Left kidney (tissue), 8 donors: ENCODE data around the gene GOT1. TPM values are rescaled to one million over a fixed set of nuclear protein-coding genes. Genes with fewer than 3 reads are reported as not detected.

Experiments
- DNase-seq: peaks from one replicate; pipeline ENCODE4 v3.0.0-alpha.2; 2013
- long read RNA-seq, 8 donors: transcript quantifications; one replicate each; lab custom pipeline, GENCODE V29; 2026
- polyA plus RNA-seq: library from polyadenylated mRNA; unstranded; fragments of 120-200 nt; gene quantifications from one replicate; pipeline ENCODE4 v1.2.1, GENCODE V29; 2013; ENCODE audit not compliant: insufficient read length

GOT1 gene
- polyA plus RNA-seq, result 85.9 TPM
- long read RNA-seq, donor 1, transcript GOT1-203 (3 exons, 646 nt), result minor isoform, 6 of 51 reads
- long read RNA-seq, donor 1, transcript GOT1-202 (2 exons, 716 nt), result minor isoform, 10 of 51 reads
- long read RNA-seq, donor 1, transcript GOT1-201 (9 exons, 2,923 nt), result major isoform, 35 of 51 reads
- long read RNA-seq, donor 1, partial matches to known transcripts, result 0 of 51 reads
- long read RNA-seq, donor 1, other reads (novel, unspliced or antisense), result 0 of 51 reads
- long read RNA-seq, donor 2, transcript GOT1-202 (2 exons, 716 nt), result minor isoform, 5 of 32 reads
- long read RNA-seq, donor 2, transcript GOT1-201 (9 exons, 2,923 nt), result major isoform, 18 of 32 reads
- long read RNA-seq, donor 2, partial matches to known transcripts, result 9 of 32 reads
- long read RNA-seq, donor 2, other reads (novel, unspliced or antisense), result 0 of 32 reads
- long read RNA-seq, donor 3, transcript GOT1-201 (9 exons, 2,923 nt), result major isoform, 27 of 34 reads
- long read RNA-seq, donor 3, transcript GOT1-202 (2 exons, 716 nt), result minor isoform, 5 of 34 reads
- long read RNA-seq, donor 3, partial matches to known transcripts, result 0 of 34 reads
- long read RNA-seq, donor 3, other reads (novel, unspliced or antisense), result 0 of 34 reads
- long read RNA-seq, donor 4, transcript GOT1-202 (2 exons, 716 nt), result major isoform, 5 of 8 reads
- long read RNA-seq, donor 4, partial matches to known transcripts, result 0 of 8 reads
- long read RNA-seq, donor 4, other reads (novel, unspliced or antisense), result 0 of 8 reads
- long read RNA-seq, donor 5, transcript GOT1-201 (9 exons, 2,923 nt), result major isoform, 60 of 75 reads
- long read RNA-seq, donor 5, transcript GOT1-203 (3 exons, 646 nt), result minor isoform, 6 of 75 reads
- long read RNA-seq, donor 5, partial matches to known transcripts, result 5 of 75 reads
- long read RNA-seq, donor 5, other reads (novel, unspliced or antisense), result 0 of 75 reads
- long read RNA-seq, donor 6, transcript GOT1-201 (9 exons, 2,923 nt), result major isoform, 26 of 32 reads
- long read RNA-seq, donor 6, partial matches to known transcripts, result 0 of 32 reads
- long read RNA-seq, donor 6, other reads (novel, unspliced or antisense), result 0 of 32 reads
- long read RNA-seq, donor 7, transcript GOT1-202 (2 exons, 716 nt), result minor isoform, 6 of 53 reads
- long read RNA-seq, donor 7, transcript GOT1-201 (9 exons, 2,923 nt), result major isoform, 31 of 53 reads
- long read RNA-seq, donor 7, partial matches to known transcripts, result 12 of 53 reads
- long read RNA-seq, donor 7, other reads (novel, unspliced or antisense), result 0 of 53 reads
- long read RNA-seq, donor 8, transcript GOT1-201 (9 exons, 2,923 nt), result major isoform, 10 of 10 reads
- long read RNA-seq, donor 8, partial matches to known transcripts, result 0 of 10 reads
- long read RNA-seq, donor 8, other reads (novel, unspliced or antisense), result 0 of 10 reads

GRCh38 chr10:99430451-99431189 lies at the start of gene GOT1:
Gene GOT1, minus strand, starts transcription at chr10:99430624. Its CDS starts 59 bp downstream, at chr10:99430565.
- DNase-seq, result peak; percentile 99

DNA sequence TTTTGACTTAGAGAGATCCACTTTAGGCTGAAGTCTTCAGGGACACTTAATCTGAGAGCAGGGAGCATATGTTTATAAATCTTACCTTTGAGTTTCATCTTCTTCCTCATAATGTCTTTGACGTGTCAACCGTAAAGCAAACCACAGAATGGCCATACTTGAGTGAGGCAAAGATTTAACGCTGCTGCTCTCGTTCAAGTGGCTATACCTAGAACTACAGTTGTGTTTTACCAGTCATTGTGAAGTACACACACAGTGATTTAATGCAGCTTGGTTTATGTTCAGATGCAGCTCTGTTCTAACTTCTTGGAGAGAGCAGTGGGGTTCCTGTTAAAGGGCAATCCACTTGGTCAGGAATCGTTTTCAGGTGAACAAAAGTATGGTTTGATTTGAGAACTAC lies 39.9 kb upstream of the GOT1 start:
- DNase-seq, result no peak

DNA sequence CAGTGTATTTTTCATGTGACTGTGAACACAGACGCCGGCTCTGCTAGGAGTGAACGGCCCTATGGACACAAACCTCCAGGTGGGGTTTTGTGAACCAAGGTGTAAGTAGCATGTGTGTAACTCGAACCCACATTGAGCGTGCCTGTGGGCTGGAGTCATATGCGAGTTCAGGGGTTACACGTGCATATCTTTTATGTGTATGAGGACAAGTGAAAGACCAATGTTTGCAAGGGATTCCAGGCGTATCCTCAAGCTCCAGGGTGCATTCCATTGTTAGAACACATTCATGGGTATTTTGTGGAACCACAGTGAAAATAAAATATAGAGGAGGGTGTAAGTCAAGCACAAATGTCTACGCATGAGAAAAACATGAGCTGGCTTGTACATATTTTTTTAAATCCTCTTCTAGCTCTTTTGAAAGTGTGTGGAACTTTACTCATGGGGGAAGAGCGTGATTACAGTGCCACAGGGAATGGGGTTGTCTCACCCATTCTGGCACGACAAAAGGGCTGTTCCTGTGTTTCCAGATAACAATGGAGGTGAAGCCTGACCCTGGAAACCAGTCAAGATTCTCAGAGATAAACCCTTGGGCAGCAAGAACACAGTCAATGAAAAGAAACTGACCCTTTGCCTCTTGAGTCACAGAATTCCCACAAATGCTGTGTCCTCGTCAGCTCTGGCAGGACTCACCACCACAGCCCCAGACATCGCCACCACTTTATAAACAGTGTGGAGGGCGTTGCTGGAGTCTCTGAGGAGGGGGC lies 37.0 kb upstream of the GOT1 start:
- no peak for DNase-seq

- no peak for DNase-seq
These were observed 36.3 kb upstream of the GOT1 start for GRCh38 chr10:99466632-99467223.

- DNase-seq, result no peak
These were observed 30.8 kb upstream of the GOT1 start for GRCh38 chr10:99461230-99461629.

GRCh38 chr10:99460070-99460469 lies 29.6 kb upstream of the GOT1 start:
- no peak for DNase-seq

DNA sequence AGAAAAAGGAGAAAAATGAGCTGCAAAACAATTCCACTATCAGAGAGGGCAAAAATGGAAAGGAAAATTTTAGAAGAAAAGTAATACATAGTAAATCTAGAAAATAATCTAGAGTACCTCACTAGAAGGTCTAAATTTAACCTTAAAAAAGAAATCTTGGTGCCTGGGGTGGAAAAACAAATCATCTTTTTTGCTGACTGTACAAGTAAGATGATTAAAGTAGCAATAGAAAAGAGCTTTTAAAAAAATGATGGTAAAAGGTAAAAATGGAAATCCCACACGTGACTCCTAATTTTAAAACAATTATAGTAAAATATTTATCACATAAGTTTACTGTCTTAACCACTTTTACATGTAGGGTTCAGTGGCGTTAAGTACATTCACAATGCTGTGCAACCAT lies 28.8 kb upstream of the GOT1 start:
- no peak for DNase-seq

- no peak for DNase-seq
These were observed 27.4 kb upstream of the GOT1 start for GRCh38 chr10:99457813-99458212.

- no peak for DNase-seq
These were observed 26.5 kb upstream of the GOT1 start for GRCh38 chr10:99456931-99457288.

GRCh38 chr10:99456207-99456930 lies 25.9 kb upstream of the GOT1 start:
- DNase-seq, result no peak

DNA sequence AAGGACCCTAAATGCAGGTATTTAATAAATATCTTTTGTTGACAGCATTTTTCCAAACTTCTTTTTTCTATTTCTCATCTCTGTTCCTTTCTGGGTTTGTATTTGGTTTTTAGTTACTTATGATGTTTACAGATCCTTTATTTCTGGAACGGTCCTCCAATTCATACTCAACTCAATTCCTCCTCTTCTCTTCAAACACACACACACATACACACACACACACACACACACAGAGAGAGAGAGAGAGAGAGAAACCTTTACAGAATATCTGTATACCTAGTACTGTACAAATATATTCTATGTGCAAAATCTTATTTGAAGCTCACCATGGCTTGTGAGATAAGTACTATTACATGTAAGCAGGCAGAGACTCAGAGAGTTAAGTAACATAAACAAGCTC lies 21.6 kb upstream of the GOT1 start:
- no peak for DNase-seq

DNA sequence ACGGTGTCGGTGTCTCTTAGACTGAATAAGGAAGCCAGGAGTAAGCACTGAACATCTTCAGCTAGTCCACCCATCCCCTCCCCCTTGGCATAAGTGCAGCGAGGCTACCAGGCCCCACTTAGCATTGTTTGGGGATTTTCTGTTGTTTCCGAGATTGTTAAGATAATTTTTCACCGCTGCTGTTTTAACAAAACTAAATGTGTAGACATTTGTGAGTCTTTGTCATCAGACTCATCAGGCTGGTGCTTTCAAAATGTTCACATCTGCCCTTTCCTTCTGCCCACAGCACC lies 21.0 kb upstream of the GOT1 start:
- DNase-seq, result no peak

DNA sequence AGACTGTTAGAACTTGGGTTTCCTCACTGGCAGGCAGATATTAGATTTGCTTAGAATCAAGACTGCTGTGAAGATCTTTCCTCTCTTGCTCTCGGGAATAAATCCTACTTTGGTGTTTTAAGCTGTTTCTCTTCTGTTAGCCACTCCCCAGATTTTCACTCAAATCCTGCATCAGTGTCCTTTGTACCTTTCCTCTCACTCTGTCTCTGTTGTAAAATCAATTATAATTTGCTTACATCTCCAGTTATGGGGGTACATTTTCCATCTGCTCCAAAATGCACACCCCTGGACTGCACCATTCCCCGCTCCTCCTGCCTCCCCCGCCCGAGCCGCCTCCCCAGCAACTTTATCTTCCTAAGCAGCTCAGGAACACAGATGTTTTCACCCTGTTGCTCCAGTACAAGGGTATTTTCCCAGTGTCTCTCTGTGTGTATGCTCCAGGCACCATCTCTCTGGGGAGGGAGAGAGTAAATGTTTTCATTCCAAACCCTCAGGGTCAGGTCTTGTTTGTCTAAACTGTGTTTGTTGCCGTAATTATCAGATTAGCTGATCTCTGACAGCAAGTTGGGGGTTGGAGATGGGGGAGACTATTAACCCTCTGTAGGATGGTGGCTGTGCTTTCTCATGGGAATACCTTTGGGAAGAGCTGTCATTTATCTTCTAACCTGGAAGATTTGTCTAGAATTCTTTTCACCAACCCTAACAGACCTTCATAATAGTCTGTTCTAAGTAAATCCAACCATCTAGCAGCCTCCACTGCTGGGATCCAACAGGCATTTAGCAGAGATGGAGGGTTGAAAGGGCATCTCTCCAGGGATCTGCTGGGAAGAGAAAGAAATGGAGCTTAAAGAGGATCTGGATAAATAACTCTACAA lies 20.4 kb upstream of the GOT1 start:
- DNase-seq, result no peak

- no peak for DNase-seq
These were observed 19.7 kb upstream of the GOT1 start for GRCh38 chr10:99450156-99450555.

- no peak for DNase-seq
These were observed 18.6 kb upstream of the GOT1 start for GRCh38 chr10:99449023-99449422.

GRCh38 chr10:99444383-99445045 lies 14.1 kb upstream of the GOT1 start:
- no peak for DNase-seq

DNA sequence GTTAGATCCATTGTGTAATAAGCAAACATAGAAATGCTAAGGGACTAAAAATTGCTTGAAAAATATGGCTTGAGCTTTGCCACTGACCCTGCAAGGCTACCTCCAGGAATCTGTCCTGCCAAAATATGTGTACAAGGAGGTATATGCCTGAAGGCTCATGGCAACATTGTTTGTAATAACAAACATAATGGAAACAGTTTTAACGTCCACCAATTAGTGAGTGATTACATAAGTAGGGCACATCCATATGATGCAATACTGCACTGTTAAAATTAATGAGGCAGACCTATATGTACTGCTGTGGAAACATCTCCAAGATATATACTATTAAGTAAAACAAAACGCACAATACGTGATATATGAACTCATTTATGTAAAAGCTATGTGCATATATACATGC lies 13.1 kb upstream of the GOT1 start:
- no peak for DNase-seq

GRCh38 chr10:99442394-99442793 lies 12.0 kb upstream of the GOT1 start:
- no peak for DNase-seq
